HG03442 (cell line): ENCODE measurements around the gene TRH.

Experiments used
- ATAC-seq: cut with Tn5 transposase; IDR thresholded peaks from one replicate; pipeline ENCODE4 v1.9.1; 2021; ENCODE audit warnings: mild to moderate bottlenecking, moderate library complexity; ENCODE audit not compliant: unreplicated experiment

Gene TRH

GRCh38 chr3:129974564-129974832, at the start of gene TRH:
TRH (plus strand) TSS chr3:129974720; CDS start chr3:129975817, 1,097 bp downstream.
- ATAC-seq: no peak

GRCh38 chr3:129927072-129927471, 47.4 kb upstream of the TRH start:
- no peak for ATAC-seq

GRCh38 chr3:129929383-129929782, 45.1 kb upstream of the TRH start:
- ATAC-seq: no peak

GRCh38 chr3:129933471-129933870, 41.0 kb upstream of the TRH start:
- ATAC-seq: no peak

GRCh38 chr3:129934234-129935123, 40.0 kb upstream of the TRH start:
- no peak for ATAC-seq

GRCh38 chr3:129936757-129937156, 37.8 kb upstream of the TRH start:
- ATAC-seq: no peak

- no peak for ATAC-seq
Observed at GRCh38 chr3:129937717-129938116, 36.8 kb upstream of the TRH start.

- no peak for ATAC-seq
Observed at GRCh38 chr3:129938140-129938930, 36.2 kb upstream of the TRH start.

- ATAC-seq: no peak
Observed at GRCh38 chr3:129940086-129940485, 34.4 kb upstream of the TRH start.

GRCh38 chr3:129942296-129942695, 32.2 kb upstream of the TRH start:
- ATAC-seq: peak; percentile 58

- no peak for ATAC-seq
Observed at GRCh38 chr3:129943020-129943419, 31.5 kb upstream of the TRH start.

GRCh38 chr3:129944709-129945108, 29.8 kb upstream of the TRH start:
- no peak for ATAC-seq

GRCh38 chr3:129947538-129948240, 26.8 kb upstream of the TRH start:
- no peak for ATAC-seq

- ATAC-seq: no peak
Observed at GRCh38 chr3:129950318-129951046, 24.0 kb upstream of the TRH start.

GRCh38 chr3:129952556-129953355, 21.8 kb upstream of the TRH start:
- ATAC-seq: no peak

- no peak for ATAC-seq
Observed at GRCh38 chr3:129953621-129954020, 20.9 kb upstream of the TRH start.

- ATAC-seq: no peak
Observed at GRCh38 chr3:129954514-129954913, 20.0 kb upstream of the TRH start.

- ATAC-seq: no peak
Observed at GRCh38 chr3:129956936-129957335, 17.6 kb upstream of the TRH start.

- no peak for ATAC-seq
Observed at GRCh38 chr3:129958755-129959154, 15.8 kb upstream of the TRH start.

- ATAC-seq: no peak
Observed at GRCh38 chr3:129961141-129961541, 13.4 kb upstream of the TRH start.
